GM12878 (cell line): ENCODE measurements around the gene ZC3H7B. TPM values are rescaled to one million over a fixed set of nuclear protein-coding genes. Genes with fewer than 3 reads are reported as not detected.

Source experiments
- ATAC-seq: fragments of 200-7000 bp; cut with Tn5 transposase; 3 replicates; pipeline ENCODE4 v1.9.1; 2020; ENCODE audit warnings: mild to moderate bottlenecking, moderate library complexity
- BruUV-seq: library from RNA; stranded (reverse); fragments of 400-500 nt; replicated peaks from 2 replicates; lab custom pipeline; 2021; lab: Mats Ljungman, UMichigan
- CTCF ChIA-PET: fragments of 300-600 bp; sonication (Branson Sonifier 250); formaldehyde crosslinking; extraction: SDS; loops from one replicate; lab custom pipeline; 2021; ENCODE audit warnings: inconsistent platforms; lab: Yijun Ruan, JAX
- POLR2A ChIA-PET: fragments of 350-600 bp; formaldehyde crosslinking; extraction: SDS; loops from one replicate; lab custom pipeline; 2021; ENCODE audit warnings: inconsistent platforms; lab: Charles Lee
- RAD21 ChIA-PET: fragments of 300-600 bp; sonication (Branson Sonifier 250); formaldehyde crosslinking; loops from one replicate; lab custom pipeline; 2023; ENCODE audit warnings: antibody characterized with exemption; ENCODE audit not compliant: unreplicated experiment; lab: Charles Lee
- SMC1A ChIA-PET: fragments of 300-600 bp; sonication (Branson Sonifier 250); formaldehyde crosslinking; loops from one replicate; lab custom pipeline; 2023; ENCODE audit not compliant: unreplicated experiment, uncharacterized antibody; lab: Charles Lee
- DNase-seq: peaks from one replicate; pipeline ENCODE4 v3.0.0-alpha.2; 2011; ENCODE audit warnings: low read depth, low spot score
- FAIRE-seq: peaks from 3 replicates; lab custom pipeline; 2011; peaks lifted over from hg19 to GRCh38; lab: Jason Lieb, UNC
- H2AFZ ChIP-seq: 2 replicates; pipeline ENCODE4 v1.6.0; 2011; ENCODE audit warnings: low read depth, low read length, control low read depth; ENCODE audit not compliant: control insufficient read depth
- H3K27ac ChIP-seq: 2 replicates; pipeline ENCODE4 v1.5.1; 2011; ENCODE audit warnings: control low read depth; ENCODE audit not compliant: control insufficient read depth, insufficient read depth
- H3K27me3 ChIP-seq, 2 experiments: replicated peaks in 1 of 2; 2 replicates each; pipeline versions ENCODE4 v1.6.0 to v1.6.1; 2011; ENCODE audit warnings: low read length in 1 of 2; ENCODE audit not compliant: control insufficient read depth in 2 of 2, insufficient read depth in 2 of 2
- H3K36me3 ChIP-seq, 2 experiments: 2 replicates each; pipeline ENCODE4 v1.5.1; 2011; ENCODE audit warnings: low read length in 1 of 2; ENCODE audit not compliant: control insufficient read depth in 2 of 2, insufficient read depth in 2 of 2
- H3K4me1 ChIP-seq: 2 replicates; pipeline ENCODE4 v1.6.1; 2011; ENCODE audit warnings: mild to moderate bottlenecking, low read length, moderate library complexity, mixed read lengths; ENCODE audit not compliant: control insufficient read depth, insufficient read depth
- H3K4me2 ChIP-seq: 2 replicates; pipeline ENCODE4 v1.6.0; 2011; ENCODE audit warnings: control low read depth; ENCODE audit not compliant: control insufficient read depth, insufficient read depth
- H3K4me3 ChIP-seq: fragments of 200-600 bp; sonication (generic); 2 replicates; pipeline ENCODE4 v1.5.1; 2016
- H3K79me2 ChIP-seq: 2 replicates; pipeline ENCODE4 v1.6.0; 2011; ENCODE audit warnings: low read length; ENCODE audit not compliant: control insufficient read depth, insufficient read depth
- H3K9ac ChIP-seq: 2 replicates; pipeline ENCODE4 v1.8.0; 2011; ENCODE audit warnings: low read length, control low read depth, mixed read lengths; ENCODE audit not compliant: control insufficient read depth, insufficient read depth
- H3K9me3 ChIP-seq: replicated peaks from 3 replicates; pipeline ENCODE4 v1.5.1; 2011; ENCODE audit warnings: mild to moderate bottlenecking, low read length; ENCODE audit not compliant: control insufficient read depth, insufficient read depth
- H4K20me1 ChIP-seq: 2 replicates; pipeline ENCODE4 v1.6.0; 2011; ENCODE audit not compliant: control insufficient read depth, insufficient read depth
- BRCA1 ChIP-seq: IDR thresholded peaks from 2 replicates; pipeline ENCODE4 v1.6.1; 2011; ENCODE audit warnings: low read depth, low read length, improper control_type of control experiment
- CHD2 ChIP-seq: IDR thresholded peaks from 2 replicates; pipeline ENCODE4 v1.6.1; 2011; ENCODE audit warnings: low read depth, low read length, improper control_type of control experiment, borderline replicate concordance
- EED ChIP-seq: sonication (generic); IDR thresholded peaks from 2 replicates; pipeline ENCODE4 v1.6.1; 2016; ENCODE audit warnings: antibody characterized with exemption, low read depth
- EGR1 ChIP-seq, 2 experiments: IDR thresholded peaks; 1 replicate in 1 of 2; 2 replicates in 1 of 2; pipeline ENCODE4 v1.6.1; 2011 to 2012; ENCODE audit warnings: low read depth in 2 of 2, low read length in 2 of 2, borderline replicate concordance in 1 of 2, mild to moderate bottlenecking in 1 of 2, moderate library complexity in 1 of 2
- GABPA ChIP-seq: IDR thresholded peaks from 2 replicates; pipeline ENCODE4 v1.6.1; 2014; ENCODE audit warnings: antibody characterized with exemption, low read depth, mild to moderate bottlenecking, inconsistent platforms
- IKZF2 ChIP-seq, 2 experiments: fragments of 450-650 bp; IDR thresholded peaks; 2 replicates each; pipeline ENCODE4 v1.6.1; 2017; ENCODE audit warnings: mild to moderate bottlenecking in 2 of 2, moderate library complexity in 2 of 2
- IRF3 ChIP-seq: fragments of 450-650 bp; IDR thresholded peaks from 2 replicates; pipeline ENCODE4 v1.6.1; 2014; ENCODE audit warnings: mild to moderate bottlenecking
- MYC ChIP-seq: IDR thresholded peaks from 2 replicates; pipeline ENCODE4 v1.6.1; 2011; ENCODE audit warnings: mild to moderate bottlenecking, low read length, moderate library complexity, inconsistent platforms; ENCODE audit not compliant: insufficient read depth, insufficient replicate concordance, insufficient read length, severe bottlenecking
- NFYA ChIP-seq: IDR thresholded peaks from 2 replicates; pipeline ENCODE4 v1.6.1; 2011; ENCODE audit warnings: low read depth, mild to moderate bottlenecking, low read length, improper control_type of control experiment, borderline replicate concordance
- PAX5 ChIP-seq: IDR thresholded peaks from 2 replicates; pipeline ENCODE4 v1.6.1; 2011; ENCODE audit warnings: low read depth, low read length, borderline replicate concordance
- PBX3 ChIP-seq: IDR thresholded peaks from 2 replicates; pipeline ENCODE4 v1.6.1; 2011; ENCODE audit warnings: mild to moderate bottlenecking, low read depth, low read length, moderate library complexity; ENCODE audit not compliant: insufficient replicate concordance
- POLR2AphosphoS2 ChIP-seq: IDR thresholded peaks from 2 replicates; pipeline ENCODE4 v1.6.1; 2011; ENCODE audit warnings: low read depth, mild to moderate bottlenecking, low read length, improper control_type of control experiment, moderate library complexity
- RAD21 ChIP-seq: IDR thresholded peaks from 2 replicates; pipeline ENCODE4 v1.6.1; 2011; ENCODE audit warnings: mild to moderate bottlenecking, low read depth, low read length, moderate library complexity; ENCODE audit not compliant: insufficient read depth
- SMARCA5 ChIP-seq: fragments of 450-650 bp; IDR thresholded peaks from 2 replicates; pipeline ENCODE4 v1.6.1; 2017; ENCODE audit warnings: mild to moderate bottlenecking
- SMC3 ChIP-seq: IDR thresholded peaks from 2 replicates; pipeline ENCODE4 v1.6.1; 2011; ENCODE audit warnings: low read length, improper control_type of control experiment, borderline replicate concordance
- SRF ChIP-seq, 2 experiments: IDR thresholded peaks; 2 replicates each; pipeline ENCODE4 v1.6.1; 2011; ENCODE audit warnings: low read depth in 2 of 2, low read length in 2 of 2, mild to moderate bottlenecking in 1 of 2, moderate library complexity in 1 of 2
- STAT3 ChIP-seq: IDR thresholded peaks from 2 replicates; pipeline ENCODE4 v1.6.1; 2011; ENCODE audit warnings: low read depth, low read length, improper control_type of control experiment
- ZBED1 ChIP-seq: IDR thresholded peaks from 2 replicates; pipeline ENCODE4 v1.6.1; 2016; ENCODE audit warnings: borderline replicate concordance
- ZNF274 ChIP-seq: IDR thresholded peaks from one replicate; pipeline ENCODE4 v1.8.0; 2011; ENCODE audit not compliant: insufficient read length, insufficient read depth
- WGBS: methylation state at CpG from one replicate; pipeline ENCODE4 v1.1.6; 2016; ENCODE audit warnings: low lambda C conversion rate; ENCODE audit not compliant: insufficient replicate concordance, insufficient coverage; ENCODE audit errors: missing lambda C conversion rate; 5-methylcytosine and 5-hydroxymethylcytosine counted together
- in situ Hi-C: fragments of 300-500 bp; cut with MboI; formaldehyde crosslinking; loops from 9 replicates; pipeline ENCODE4 v1.14.3; 2018; ENCODE audit warnings: mixed read lengths
- intact Hi-C: fragments of 100-400 bp; cut with micrococcal nuclease; formaldehyde crosslinking; loops from one replicate; pipeline ENCODE4 v1.14.2; 2022; ENCODE audit not compliant: unreplicated experiment
- polyA plus RNA-seq, 11 experiments: library from polyadenylated mRNA; depleted of rRNA in 4 of 11; unstranded in 6 of 11; stranded (reverse) in 5 of 11; fragments of >200 nt; fragmentation: Nextera tagmentation in 4 of 11; fragmentation: Illumina TruSeq in 1 of 11; extraction: Ambion mirVana in 4 of 11; extraction: Trizol in 1 of 11; gene quantifications; 1 replicate in 1 of 11; 2 replicates in 10 of 11; pipeline versions ENCODE4 v1.2.1 to v1.2.3, GENCODE V29; 2011 to 2016; ENCODE audit warnings: inconsistent platforms in 2 of 11, missing spikeins in 2 of 11, low read depth in 1 of 11
- total RNA-seq, 4 experiments: library from RNA; depleted of rRNA in 3 of 4; stranded (reverse); fragments of >200 nt in 3 of 4; fragmentation: Illumina TruSeq in 1 of 4; extraction: Trizol in 1 of 4; gene quantifications; 2 replicates each; pipeline versions ENCODE4 v1.2.1 to v1.2.3, GENCODE V29; 2013 to 2021

Gene ZC3H7B
- total and polyA plus RNA-seq, 10 of the 15 experiments (the other 5 are each of a cell fraction or from before 2014, with no cell fraction given) = 0.26 to 52.3 (median 22.4) TPM

DNA sequence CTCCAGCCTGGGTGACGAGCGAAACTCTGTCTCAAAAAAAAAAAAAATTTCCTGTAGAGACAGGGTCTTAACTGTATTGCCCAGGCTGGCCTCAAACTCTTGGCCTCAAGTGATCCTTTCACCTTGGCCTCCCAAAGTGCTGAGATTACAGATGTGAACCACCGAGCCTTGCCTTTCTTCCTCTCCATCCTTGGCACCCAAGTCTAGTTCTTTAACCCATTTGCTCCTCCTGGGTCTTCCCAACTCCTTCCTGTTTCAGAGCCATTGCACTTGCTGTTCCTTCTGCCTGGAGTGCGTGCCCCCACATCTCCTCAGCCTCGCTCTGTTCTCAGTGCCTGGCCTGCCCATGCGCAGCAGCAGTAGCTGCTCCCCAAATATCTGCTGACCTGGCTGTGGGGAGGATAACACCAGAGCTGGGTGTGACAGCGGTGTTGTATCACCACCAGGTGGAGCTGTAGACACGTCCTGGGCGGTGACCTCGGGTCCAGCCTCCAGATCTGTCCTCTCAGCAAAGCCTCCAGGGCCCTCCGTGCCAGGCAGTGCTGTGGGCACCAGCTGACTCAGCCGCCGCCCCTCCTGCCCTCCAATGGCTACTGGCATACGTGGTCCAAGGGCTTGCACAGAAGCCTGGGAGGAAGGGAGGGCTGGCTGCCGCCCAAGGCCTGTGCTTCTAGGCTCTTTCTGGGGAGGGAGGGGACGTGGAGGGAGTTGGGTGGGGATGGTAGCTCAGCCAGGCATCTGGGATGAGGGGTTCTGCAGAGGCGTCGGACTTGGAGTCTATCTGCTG, 102.4 kb downstream of the ZC3H7B start:
- WGBS = 22% methylated on average over 18 of the region's 18 CpGs
- SMC1A ChIA-PET = interaction anchor here (0.8 to 4.7 kb wide), 24 partner anchors 9 to 481 kb away, joined by 3 to 62 read pairs (median 6); partner anchors contain the start of genes ACO2, PHF5A and TOB2
- H3K9me3 ChIP-seq = no peaks in the 10 kb centered on the region
- in situ Hi-C loops = loop anchor here (5.0 kb wide), 1 partner anchor 114 kb away; no protein-coding TSS in a partner anchor
- POLR2A ChIA-PET = interaction anchor here (0.5 to 1.5 kb wide), 3 partner anchors 42 to 112 kb away, joined by 3 to 5 read pairs (median 3); no protein-coding TSS in a partner anchor
- no peaks in the 10 kb centered on the region for H3K27me3 ChIP-seq
- no peaks in the 10 kb centered on the region for H3K36me3 ChIP-seq
- peaks cover 14% of the 10 kb centered on the region for H3K4me1 ChIP-seq
- H3K79me2 ChIP-seq = no peaks in the 10 kb centered on the region
- CTCF ChIA-PET = interaction anchor here (0.5 to 7.8 kb wide), 47 partner anchors 10 to 482 kb away, joined by 3 to 141 read pairs (median 4); partner anchors contain the start of genes ACO2, PHF5A, PMM1 and POLR3H
- no TSS peak for BruUV-seq
- RAD21 ChIA-PET = interaction anchor here (0.5 to 5.4 kb wide), 38 partner anchors 14 to 481 kb away, joined by 3 to 67 read pairs (median 4); partner anchors contain the start of genes ACO2, PHF5A, PMM1 and POLR3H
- no peak overlapping the region for H3K4me3 ChIP-seq
- FAIRE-seq (peak; percentile 69), ATAC-seq (peak; percentile 97), DNase-seq (peak; percentile 58)
- intact Hi-C loops = loop anchor here (1.0 to 2.0 kb wide), 4 partner anchors 43 to 130 kb away; partner anchors contain the start of gene TOB2
- H2AFZ ChIP-seq = peak overlapping the region; percentile 95
- no peak overlapping the region for H3K27ac ChIP-seq
- H3K4me2 ChIP-seq = peak overlapping the region; percentile 55
- no peak overlapping the region for H3K9ac ChIP-seq
- no peaks in the 10 kb centered on the region for H4K20me1 ChIP-seq
- TF ChIP-seq CHD2 = no peak
- no peak for TF ChIP-seq PBX3
- TF ChIP-seq SRF (IDR thresholded peaks at IDR 0.05; ENCODE audit: low read depth in 2 of 2, low read length in 2 of 2) = no peak
- 0 out of 2 replicates have a peak, but pooled peaks have one; percentile 41 for TF ChIP-seq PAX5
- peak; percentile 99 for TF ChIP-seq SMARCA5
- no peak for TF ChIP-seq NFYA
- TF ChIP-seq EED = no peak
- no peak for TF ChIP-seq POLR2AphosphoS2
- no peak for TF ChIP-seq BRCA1
- peak; percentile 99 for TF ChIP-seq SMC3
- no peak for TF ChIP-seq IKZF2 (IDR thresholded peaks at IDR 0.05)
- no peak for TF ChIP-seq EGR1 (IDR thresholded peaks at IDR 0.05; ENCODE audit: borderline replicate concordance in 1 of 2, low read depth in 2 of 2, low read length in 2 of 2)
- no peak for TF ChIP-seq ZBED1
- TF ChIP-seq MYC = no peak
- no peak for TF ChIP-seq GABPA
- no peak for TF ChIP-seq STAT3
- TF ChIP-seq RAD21 = peak; percentile 95
- TF ChIP-seq ZNF274 = no peak
- TF ChIP-seq IRF3 = no peak
